Measurements from ENCODE around the gene DAB1.

Gene DAB1

GRCh38 chr1:57124170-57124569, 299.7 kb downstream of the DAB1 start:
- no peak overlapping the region for H3K4me3 ChIP-seq (ENCODE audit: control insufficient read depth, low read depth, low read length)
- DNase-seq (ENCODE audit: low read depth): no peak
- no peak for TF ChIP-seq CTCF (IDR thresholded peaks at IDR 0.05; ENCODE audit: control insufficient read depth, insufficient read depth, low read depth, low read length, missing control alignments)

GRCh38 chr1:57122031-57122430, 301.8 kb downstream of the DAB1 start:
- no peak overlapping the region for H3K4me3 ChIP-seq (ENCODE audit: control insufficient read depth, low read depth, low read length)
- no peak for TF ChIP-seq CTCF (IDR thresholded peaks at IDR 0.05; ENCODE audit: control insufficient read depth, insufficient read depth, low read depth, low read length, missing control alignments)
- DNase-seq (ENCODE audit: low read depth): no peak

GRCh38 chr1:57118948-57119603, 304.8 kb downstream of the DAB1 start:
- no peak overlapping the region for H3K4me3 ChIP-seq (ENCODE audit: control insufficient read depth, low read depth, low read length)
- TF ChIP-seq CTCF (IDR thresholded peaks at IDR 0.05; ENCODE audit: control insufficient read depth, insufficient read depth, low read depth, low read length, missing control alignments): no peak
- no peak for DNase-seq (ENCODE audit: low read depth)

GRCh38 chr1:57117753-57118152, 306.1 kb downstream of the DAB1 start:
- DNase-seq (ENCODE audit: low read depth): no peak
- no peak for TF ChIP-seq CTCF (IDR thresholded peaks at IDR 0.05; ENCODE audit: control insufficient read depth, insufficient read depth, low read depth, low read length, missing control alignments)
- H3K4me3 ChIP-seq (ENCODE audit: control insufficient read depth, low read depth, low read length): no peak overlapping the region

GRCh38 chr1:57116871-57117270, 307.0 kb downstream of the DAB1 start:
- TF ChIP-seq CTCF (IDR thresholded peaks at IDR 0.05; ENCODE audit: control insufficient read depth, insufficient read depth, low read depth, low read length, missing control alignments): no peak
- DNase-seq (ENCODE audit: low read depth): no peak
- no peak overlapping the region for H3K4me3 ChIP-seq (ENCODE audit: control insufficient read depth, low read depth, low read length)

GRCh38 chr1:57115030-57115614, 308.7 kb downstream of the DAB1 start:
- H3K4me3 ChIP-seq (ENCODE audit: control insufficient read depth, low read depth, low read length): no peak overlapping the region
- TF ChIP-seq CTCF (IDR thresholded peaks at IDR 0.05; ENCODE audit: control insufficient read depth, insufficient read depth, low read depth, low read length, missing control alignments): no peak
- no peak for DNase-seq (ENCODE audit: low read depth)
